Thymus (tissue), 11 donors: ENCODE measurements around the gene GABRA5. TPM values are rescaled to one million over a fixed set of nuclear protein-coding genes. Genes with fewer than 3 reads are reported as not detected.

Experiments used
- DNase-seq, 9 donors: peaks; one replicate each; pipeline ENCODE4 v3.0.0-alpha.2; 2013; ENCODE audit warnings: low spot score in 9 of 9, low read depth in 6 of 9, missing footprints in 1 of 9
- H3K27ac ChIP-seq, 2 donors: one replicate each; pipeline ENCODE4 v1.5.1; 2013; ENCODE audit warnings: control low read depth in 1 of 2, low read depth in 1 of 2, low read length in 1 of 2, mild to moderate bottlenecking in 1 of 2, moderate library complexity in 1 of 2
- H3K27me3 ChIP-seq, 2 donors: one replicate each; pipeline ENCODE4 v1.5.1; 2013; ENCODE audit warnings: low read length in 1 of 2; ENCODE audit not compliant: control insufficient read depth in 2 of 2, insufficient read depth in 1 of 2
- H3K36me3 ChIP-seq, 2 donors: one replicate each; pipeline ENCODE4 v1.5.1; 2013; ENCODE audit warnings: low read length in 1 of 2, mild to moderate bottlenecking in 1 of 2, moderate library complexity in 1 of 2; ENCODE audit not compliant: control insufficient read depth in 2 of 2, insufficient read depth in 2 of 2
- H3K4me1 ChIP-seq, 2 donors: one replicate each; pipeline ENCODE4 v1.5.1; 2013; ENCODE audit warnings: low read length in 2 of 2; ENCODE audit not compliant: control insufficient read depth in 2 of 2, insufficient read depth in 2 of 2
- H3K4me3 ChIP-seq, 2 donors: one replicate each; pipeline ENCODE4 v1.5.1; 2013; ENCODE audit warnings: low read length in 2 of 2, control low read depth in 1 of 2, mild to moderate bottlenecking in 1 of 2
- H3K9me3 ChIP-seq, 2 donors: one replicate each; pipeline ENCODE4 v1.5.1; 2013; ENCODE audit warnings: low read length in 1 of 2, mild to moderate bottlenecking in 1 of 2; ENCODE audit not compliant: control insufficient read depth in 2 of 2, insufficient read depth in 1 of 2
- WGBS: extraction: QIAGEN DNeasy Blood & Tissue Kit; methylation state at CpG from one replicate; pipeline ENCODE4 v1.1.7; 2013; 5-methylcytosine and 5-hydroxymethylcytosine counted together
- polyA plus RNA-seq: library from polyadenylated mRNA; stranded (reverse); fragments of 200-250 nt; gene quantifications from one replicate; pipeline ENCODE4 v1.2.3, GENCODE V29; 2013
- total RNA-seq: library from RNA; stranded (reverse); fragments of 120-200 nt; gene quantifications from one replicate; pipeline ENCODE4 v1.2.4, GENCODE V29; 2013
- donor health status: healthy.

GABRA5 gene
- total and polyA plus RNA-seq, 2 donors, result 18.9 to 26.1 TPM

- H3K27ac ChIP-seq, result no peak overlapping the region
- H3K4me1 ChIP-seq, result no peaks in the 10 kb centered on the region
- 76% methylated on average over 4 of the region's 4 CpGs for WGBS
- no peak overlapping the region for H3K4me3 ChIP-seq
- H3K27me3 ChIP-seq, result peaks cover 0 to 2% of the 10 kb centered on the region in 2 donors
- no peak for DNase-seq
- H3K36me3 ChIP-seq, result no peaks in the 10 kb centered on the region
- no peaks in the 10 kb centered on the region for H3K9me3 ChIP-seq
Measured at GRCh38 chr15:26886566-26886965, 19.7 kb downstream of the GABRA5 start.

DNA sequence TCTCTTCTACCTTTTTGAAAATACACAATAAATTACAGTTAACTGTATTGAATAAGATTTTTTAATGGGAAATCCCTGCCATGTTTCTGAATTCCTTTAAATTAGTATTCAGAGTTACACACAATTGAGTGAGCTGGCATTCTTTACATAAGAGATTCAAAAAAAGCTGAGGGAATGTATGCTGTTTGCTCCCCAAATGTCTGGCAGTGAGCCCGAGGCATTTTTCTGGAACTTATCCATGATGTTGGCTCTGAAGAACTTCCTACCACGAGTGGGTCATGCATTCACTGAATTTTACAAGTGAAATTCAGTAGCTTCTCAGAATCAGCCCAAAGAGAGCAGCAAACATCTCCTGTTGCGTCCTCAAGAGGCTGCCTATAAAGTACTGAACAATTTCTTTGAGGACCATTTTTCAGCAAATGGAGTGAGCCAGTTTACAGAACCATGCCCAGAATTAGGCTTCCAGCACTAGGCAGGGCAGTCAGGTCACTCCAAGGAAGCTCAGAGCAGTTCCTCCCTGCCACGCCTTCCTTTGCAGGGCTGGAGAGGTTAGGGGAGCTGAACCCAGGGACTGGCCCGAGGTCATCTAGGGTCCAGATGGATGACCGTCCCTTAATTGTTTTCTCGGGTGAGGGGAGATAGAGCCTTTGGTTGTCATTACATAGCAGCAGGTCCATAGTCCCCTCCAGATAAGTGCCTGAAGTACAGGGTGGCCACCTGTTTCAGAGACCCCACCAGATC is 21.2 kb downstream of the GABRA5 start:
- Histone ChIP-seq H3K4me1 (no peaks in the 10 kb centered on the region), H3K9me3 (no peaks in the 10 kb centered on the region), H3K27me3 (peaks cover 0 to 11% of the 10 kb centered on the region in 2 donors), H3K36me3 (no peaks in the 10 kb centered on the region), H3K4me3 (no peak overlapping the region), H3K27ac (no peak overlapping the region)
- DNase-seq, result no peak
- WGBS, result 79% methylated on average over 7 of the region's 7 CpGs

DNA sequence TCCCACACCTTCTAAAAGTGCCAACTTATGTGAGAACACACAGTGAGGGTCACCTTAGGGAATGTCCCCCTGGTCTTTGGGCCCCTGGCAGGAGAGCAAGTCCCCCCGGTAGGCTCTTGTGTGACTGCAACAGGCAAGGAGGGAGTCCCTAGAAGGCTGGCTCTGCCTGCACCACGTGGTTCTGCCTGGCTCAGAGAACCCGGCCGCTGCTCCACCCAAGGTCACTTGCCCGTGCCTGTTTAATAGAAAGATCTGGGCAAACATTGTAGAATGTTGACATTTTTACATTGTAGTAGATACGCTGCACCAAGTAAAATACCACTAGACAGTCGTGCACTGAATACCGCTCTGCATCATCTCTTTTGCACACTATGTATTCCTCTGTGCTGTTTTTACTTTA is 21.9 kb downstream of the GABRA5 start:
- no peak for DNase-seq
- no peaks in the 10 kb centered on the region for H3K36me3 ChIP-seq
- no peak overlapping the region for H3K27ac ChIP-seq
- no peaks in the 10 kb centered on the region for H3K9me3 ChIP-seq
- H3K27me3 ChIP-seq, result peaks cover 0 to 11% of the 10 kb centered on the region in 2 donors
- no peaks in the 10 kb centered on the region for H3K4me1 ChIP-seq
- 79% methylated on average over 8 of the region's 8 CpGs for whole genome bisulfite sequencing
- H3K4me3 ChIP-seq, result no peak overlapping the region

DNA sequence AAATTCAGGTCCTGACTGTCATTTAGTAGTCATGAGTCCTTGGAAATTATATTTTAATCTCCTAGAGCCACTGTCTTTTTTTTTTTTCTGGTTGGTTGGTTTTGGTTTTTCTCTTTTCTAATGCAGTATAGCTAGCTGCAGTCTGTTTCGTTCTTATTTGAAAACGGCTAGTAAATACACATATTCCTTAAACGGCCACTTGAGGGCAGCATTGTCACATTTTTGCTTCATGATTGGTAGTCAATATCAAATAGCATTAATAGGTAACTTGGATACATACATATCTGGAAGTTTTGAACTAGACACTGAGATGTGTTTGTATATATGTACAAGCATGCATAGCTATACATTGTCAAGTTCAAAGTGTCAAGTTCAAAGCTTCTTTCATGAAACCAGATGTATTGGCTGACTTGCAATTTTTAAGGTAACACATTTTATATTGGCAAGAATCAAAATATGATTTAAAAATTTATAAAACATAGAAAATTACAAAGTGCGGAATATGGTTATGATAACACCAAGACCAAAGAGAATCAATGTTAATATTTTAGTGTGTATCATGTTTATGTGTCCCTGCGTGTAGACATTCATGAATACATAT is 22.5 kb downstream of the GABRA5 start:
- Histone ChIP-seq H3K27ac (no peak overlapping the region), H3K27me3 (peaks cover 0 to 11% of the 10 kb centered on the region in 2 donors), H3K4me1 (no peaks in the 10 kb centered on the region), H3K9me3 (no peaks in the 10 kb centered on the region), H3K4me3 (no peak overlapping the region), H3K36me3 (no peaks in the 10 kb centered on the region)
- peak in 7 of 9 donors; percentile 16 to 54 (median 33) for DNase-seq
- WGBS, result 24% methylated on average over 5 of the region's 5 CpGs

- H3K27me3 ChIP-seq, result peaks cover 0 to 11% of the 10 kb centered on the region in 2 donors
- no peak overlapping the region for H3K4me3 ChIP-seq
- no peaks in the 10 kb centered on the region for H3K4me1 ChIP-seq
- H3K9me3 ChIP-seq, result no peaks in the 10 kb centered on the region
- DNase-seq, result no peak
- 85% methylated on average over 7 of the region's 7 CpGs for WGBS
- no peak overlapping the region for H3K27ac ChIP-seq
- H3K36me3 ChIP-seq, result no peaks in the 10 kb centered on the region
Measured at GRCh38 chr15:26890451-26890850, 23.6 kb downstream of the GABRA5 start.

DNA sequence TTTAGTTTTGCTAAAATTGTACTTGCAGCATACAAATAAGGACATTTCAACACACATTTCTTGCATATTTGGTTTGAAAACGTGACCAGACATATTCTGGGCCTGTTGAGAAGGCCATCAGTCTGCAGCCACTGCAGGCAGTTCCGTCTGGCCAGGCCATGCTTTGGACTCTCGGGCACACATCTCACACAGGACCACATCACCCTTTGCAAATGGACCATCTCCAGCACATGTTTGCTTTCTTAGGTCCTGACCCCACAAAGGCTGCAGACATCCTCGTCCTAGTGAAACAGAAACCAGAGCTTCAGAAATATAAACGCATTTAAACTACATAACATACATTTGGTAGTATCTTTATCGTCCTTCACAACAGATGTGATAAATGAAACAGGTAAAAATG is 24.1 kb downstream of the GABRA5 start:
- 67% methylated on average over 6 of the region's 6 CpGs for WGBS
- Histone ChIP-seq H3K4me3 (no peak overlapping the region), H3K27ac (no peak overlapping the region), H3K9me3 (no peaks in the 10 kb centered on the region), H3K27me3 (peaks cover 0 to 11% of the 10 kb centered on the region in 2 donors), H3K36me3 (no peaks in the 10 kb centered on the region), H3K4me1 (no peaks in the 10 kb centered on the region)
- no peak for DNase-seq

GRCh38 chr15:26891448-26892181 is 24.8 kb downstream of the GABRA5 start:
- no peaks in the 10 kb centered on the region for H3K9me3 ChIP-seq
- WGBS, result 14% methylated on average over 37 of the region's 37 CpGs
- peaks cover 0 to 11% of the 10 kb centered on the region in 2 donors for H3K27me3 ChIP-seq
- no peaks in the 10 kb centered on the region for H3K4me1 ChIP-seq
- peak in 7 of 9 donors; percentile 5 to 49 (median 15) for DNase-seq
- no peak overlapping the region for H3K27ac ChIP-seq
- H3K4me3 ChIP-seq, result no peak overlapping the region
- no peaks in the 10 kb centered on the region for H3K36me3 ChIP-seq

DNA sequence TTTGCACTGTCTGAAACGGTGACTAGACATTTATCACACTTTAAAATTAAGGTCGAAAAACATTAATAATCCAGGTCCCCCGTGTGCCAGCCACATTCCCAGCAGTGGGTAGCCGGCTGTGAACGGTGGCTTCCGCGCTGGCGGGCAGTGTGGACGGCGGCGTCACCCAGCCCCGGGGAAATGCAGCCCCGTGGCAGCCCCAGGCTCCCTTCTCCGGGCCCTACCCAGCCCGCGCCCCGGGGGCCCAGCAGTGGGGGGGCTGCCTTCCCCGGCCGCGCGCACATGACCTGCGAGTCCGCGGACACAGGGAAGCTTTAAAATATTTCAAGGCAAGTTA is 25.3 kb downstream of the GABRA5 start:
- WGBS, result 30% methylated on average over 24 of the region's 24 CpGs
- Histone ChIP-seq H3K27ac (no peak overlapping the region), H3K9me3 (no peaks in the 10 kb centered on the region), H3K4me3 (no peak overlapping the region), H3K27me3 (peaks cover 0 to 11% of the 10 kb centered on the region in 2 donors), H3K4me1 (no peaks in the 10 kb centered on the region), H3K36me3 (no peaks in the 10 kb centered on the region)
- DNase-seq, result no peak

DNA sequence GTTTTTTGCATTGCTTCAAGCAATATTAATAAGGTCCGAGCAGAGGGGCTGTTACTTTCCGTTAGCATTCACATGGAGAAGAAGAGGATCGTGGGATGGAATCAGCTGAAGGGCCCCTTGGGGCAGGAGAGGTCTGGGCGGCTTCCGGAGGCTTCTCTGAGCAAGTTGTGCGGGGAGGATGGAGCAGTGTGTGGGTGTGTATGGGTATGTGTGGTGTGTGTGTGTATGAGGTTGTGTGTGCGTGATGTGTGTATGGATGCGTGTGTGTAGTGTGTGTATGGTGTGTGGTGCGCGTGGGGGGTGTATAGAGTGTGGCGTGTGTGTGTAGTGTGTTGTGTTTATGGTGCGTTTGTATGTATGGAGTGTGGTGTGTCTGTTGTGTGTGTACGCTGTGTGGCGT is 25.8 kb downstream of the GABRA5 start:
- Histone ChIP-seq H3K27me3 (peaks cover 0 to 11% of the 10 kb centered on the region in 2 donors), H3K27ac (no peak overlapping the region), H3K4me1 (no peaks in the 10 kb centered on the region), H3K36me3 (no peaks in the 10 kb centered on the region), H3K4me3 (no peak overlapping the region), H3K9me3 (no peaks in the 10 kb centered on the region)
- WGBS, result 86% methylated on average over 14 of the region's 14 CpGs
- DNase-seq, result no peak
